HepG2 (cell line): ENCODE results near the gene DAB2IP. TPM values are rescaled to one million over a fixed set of nuclear protein-coding genes. Genes with fewer than 3 reads are reported as not detected.

Source experiments
- ATAC-seq: fragments of 200-7000 bp; cut with Tn5 transposase; 3 replicates; pipeline ENCODE4 v1.9.1; 2020; ENCODE audit warnings: mild to moderate bottlenecking, moderate library complexity
- BruUV-seq: library from RNA; stranded (reverse); fragments of 400-500 nt; replicated peaks from 2 replicates; lab custom pipeline; 2021; lab: Mats Ljungman, UMichigan
- CTCF ChIA-PET: fragments of 300-600 bp; formaldehyde crosslinking; extraction: SDS; loops from one replicate; lab custom pipeline; 2021; ENCODE audit warnings: low total read pairs, inconsistent platforms, low intra/inter-chr PET ratio; lab: Yijun Ruan, JAX
- POLR2A ChIA-PET: fragments of 350-600 bp; sonication (Branson Sonifier 250); formaldehyde crosslinking; loops from one replicate; lab custom pipeline; 2020; ENCODE audit warnings: antibody characterized with exemption, inconsistent platforms; lab: Yijun Ruan, JAX
- DNase-seq: peaks from one replicate; pipeline ENCODE4 v3.0.0-alpha.2; 2015; ENCODE audit warnings: low spot score
- FAIRE-seq: peaks from 3 replicates; lab custom pipeline; 2011; peaks lifted over from hg19 to GRCh38; lab: Jason Lieb, UNC
- H2AFZ ChIP-seq: one replicate; pipeline ENCODE4 v1.6.1; 2011; ENCODE audit warnings: low read length, inconsistent platforms
- H3K27ac ChIP-seq: fragments of 300-600 bp; 3 replicates; pipeline ENCODE4 v1.8.0; 2011; ENCODE audit warnings: mixed run types, mild to moderate bottlenecking, mixed read lengths, low read length, inconsistent platforms; ENCODE audit not compliant: insufficient read depth; ENCODE audit errors: extremely low read length
- H3K27me3 ChIP-seq, 2 experiments: fragments of 200-600 bp in 1 of 2; 2 replicates in 1 of 2; 3 replicates in 1 of 2; pipeline versions ENCODE4 v1.6.0 to v1.8.0; 2011; ENCODE audit warnings: low read length in 2 of 2, mild to moderate bottlenecking in 2 of 2, moderate library complexity in 2 of 2, inconsistent platforms in 1 of 2; ENCODE audit not compliant: insufficient read depth in 2 of 2, control insufficient read depth in 1 of 2
- H3K36me3 ChIP-seq, 2 experiments: fragments of 200-600 bp in 1 of 2; replicated peaks in 1 of 2; 2 replicates in 1 of 2; 3 replicates in 1 of 2; pipeline versions ENCODE4 v1.5.1 to v1.8.0; 2011; ENCODE audit warnings: low read length in 2 of 2, inconsistent platforms in 1 of 2; ENCODE audit not compliant: insufficient read depth in 2 of 2, control insufficient read depth in 1 of 2
- H3K4me1 ChIP-seq: 2 replicates; pipeline ENCODE4 v1.5.1; 2012; ENCODE audit warnings: low read length, inconsistent platforms; ENCODE audit not compliant: insufficient read depth
- H3K4me2 ChIP-seq: 2 replicates; pipeline ENCODE4 v1.6.0; 2011; ENCODE audit warnings: low read depth, low read length, inconsistent platforms
- H3K4me3 ChIP-seq, 3 experiments: fragments of 200-600 bp in 1 of 3; sonication (generic), shearing (Covaris generic) in 1 of 3; replicated peaks in 1 of 3; 2 replicates each; pipeline ENCODE4 v1.5.1; 2011 to 2016; ENCODE audit warnings: low read length in 3 of 3, inconsistent platforms in 2 of 3, low read depth in 2 of 3, mild to moderate bottlenecking in 2 of 3, control low read depth in 1 of 3, mixed read lengths in 1 of 3; ENCODE audit not compliant: insufficient read depth in 1 of 3
- H3K79me2 ChIP-seq: one replicate; pipeline ENCODE4 v1.6.1; 2011; ENCODE audit warnings: low read length, inconsistent platforms; ENCODE audit not compliant: insufficient read depth
- H3K9ac ChIP-seq: 2 replicates; pipeline ENCODE4 v1.6.0; 2011; ENCODE audit warnings: mild to moderate bottlenecking, low read depth, low read length, inconsistent platforms; ENCODE audit not compliant: insufficient read depth
- H3K9me3 ChIP-seq: 2 replicates; pipeline ENCODE4 v1.5.1; 2012; ENCODE audit warnings: mild to moderate bottlenecking, low read length
- H4K20me1 ChIP-seq: 2 replicates; pipeline ENCODE4 v1.6.0; 2011; ENCODE audit warnings: inconsistent platforms, mild to moderate bottlenecking, low read length, moderate library complexity; ENCODE audit not compliant: insufficient read depth
- ATF7 ChIP-seq, 2 experiments: fragments of 450-650 bp in 1 of 2; sonication (generic) in 1 of 2; formaldehyde crosslinking in 1 of 2; IDR thresholded peaks; 2 replicates each; pipeline versions ENCODE4 v1.4.0 to v1.6.1; 2016 to 2020; ENCODE audit warnings: antibody characterized with exemption in 1 of 2, mild to moderate bottlenecking in 1 of 2, missing genetic modification reagents in 1 of 2
- EZH2 ChIP-seq: conservative IDR thresholded peaks from 2 replicates; pipeline ENCODE4 v1.6.1; 2012; ENCODE audit warnings: mild to moderate bottlenecking, low read depth, low read length, moderate library complexity
- HNRNPL ChIP-seq: fragments of 200-400 bp; formaldehyde crosslinking; IDR thresholded peaks from 2 replicates; pipeline ENCODE4 v1.6.1; 2017; ENCODE audit warnings: mild to moderate bottlenecking, low read depth, low read length
- JUND ChIP-seq: sonication (generic); formaldehyde crosslinking; IDR thresholded peaks from 2 replicates; pipeline ENCODE4 v1.8.0; 2022; ENCODE audit warnings: mild to moderate bottlenecking, missing genetic modification reagents
- KLF12 ChIP-seq: sonication (generic); formaldehyde crosslinking; IDR thresholded peaks from 2 replicates; pipeline ENCODE4 v1.4.0; 2020; ENCODE audit warnings: missing genetic modification reagents, borderline replicate concordance
- KMT2B ChIP-seq: IDR thresholded peaks from 2 replicates; pipeline ENCODE4 v1.6.1; 2016; ENCODE audit warnings: missing genetic modification reagents, missing compliant biosample characterization
- MXD4 ChIP-seq: IDR thresholded peaks from 2 replicates; pipeline ENCODE4 v1.6.1; 2016; ENCODE audit warnings: mild to moderate bottlenecking, missing biosample characterization, missing genetic modification reagents
- PAX8 ChIP-seq: sonication (generic); formaldehyde crosslinking; IDR thresholded peaks from 2 replicates; pipeline ENCODE4 v1.8.0; 2022; ENCODE audit warnings: mild to moderate bottlenecking, missing genetic modification reagents, borderline replicate concordance
- PHF21A ChIP-seq: sonication (generic); formaldehyde crosslinking; IDR thresholded peaks from 2 replicates; pipeline ENCODE4 v1.5.0; 2020; ENCODE audit warnings: mild to moderate bottlenecking, missing genetic modification reagents
- TEAD2 ChIP-seq: sonication (generic); formaldehyde crosslinking; IDR thresholded peaks from 2 replicates; pipeline ENCODE4 v1.9.0; 2021; ENCODE audit warnings: missing genetic modification reagents
- ZBTB7B ChIP-seq: sonication (generic); formaldehyde crosslinking; IDR thresholded peaks from 2 replicates; pipeline ENCODE4 v1.4.0; 2020; ENCODE audit warnings: missing genetic modification reagents
- ZNF180 ChIP-seq: sonication (generic); formaldehyde crosslinking; IDR thresholded peaks from 2 replicates; pipeline ENCODE4 v1.4.0; 2020; ENCODE audit warnings: low read depth, missing genetic modification reagents, borderline replicate concordance
- ZNF781 ChIP-seq: sonication (generic); formaldehyde crosslinking; IDR thresholded peaks from 2 replicates; pipeline ENCODE4 v1.5.1; 2020; ENCODE audit warnings: borderline replicate concordance, mild to moderate bottlenecking, missing genetic modification reagents; ENCODE audit errors: not compliant biosample characterization
- ZNF788 ChIP-seq: sonication (generic); formaldehyde crosslinking; IDR thresholded peaks from 2 replicates; pipeline ENCODE4 v1.5.0; 2020; ENCODE audit warnings: mild to moderate bottlenecking, missing genetic modification reagents, borderline replicate concordance
- WGBS: methylation state at CpG from one replicate; pipeline ENCODE4 v1.1.6; 2017; ENCODE audit warnings: low lambda C conversion rate; 5-methylcytosine and 5-hydroxymethylcytosine counted together
- in situ Hi-C: cut with HindIII; loops from 2 replicates; pipeline ENCODE4 v1.10.0; 2017; ENCODE audit warnings: low pct_unique_long_range_greater_than_20kb; ENCODE audit not compliant: extremely low pct_ligation_motif_present
- intact Hi-C: fragments of 100-400 bp; cut with micrococcal nuclease; formaldehyde crosslinking; loops from one replicate; pipeline ENCODE4 v1.10.0; 2022; ENCODE audit not compliant: unreplicated experiment
- polyA plus RNA-seq, 8 experiments: library from polyadenylated mRNA; depleted of rRNA in 3 of 8; stranded (reverse) in 7 of 8; unstranded in 1 of 8; fragments of >200 nt; fragmentation: Illumina TruSeq in 4 of 8; extraction: Trizol in 4 of 8; gene quantifications; 2 replicates each; pipeline versions ENCODE4 v1.2.1 to v1.2.3, GENCODE V29; 2011 to 2016; ENCODE audit warnings: low read depth in 4 of 8, missing spikeins in 1 of 8, mixed read lengths in 1 of 8; ENCODE audit not compliant: insufficient read depth in 1 of 8
- total RNA-seq, 5 experiments: library from RNA; depleted of rRNA; stranded (reverse); fragments of >200 nt; fragmentation: Illumina TruSeq; extraction: Trizol; gene quantifications; 2 replicates each; pipeline ENCODE4 v1.2.3, GENCODE V29; 2016; ENCODE audit warnings: low read depth in 1 of 5
- TF ChIP-seq, protein P1 (sequence below): IDR thresholded peaks from 2 replicates; pipeline ENCODE4 v1.6.1; 2016; ENCODE audit warnings: low read depth, borderline replicate concordance
- TF ChIP-seq, protein P2 (sequence below): sonication (generic); formaldehyde crosslinking; IDR thresholded peaks from 2 replicates; pipeline ENCODE4 v1.8.0; 2022; ENCODE audit warnings: missing genetic modification reagents, mild to moderate bottlenecking, borderline replicate concordance

The DAB2IP gene
- total and polyA plus RNA-seq, 2 of the 13 experiments (the other 11 are each of a cell fraction or from before 2014, with no cell fraction given) = 25.3 to 37.9 TPM

DNA sequence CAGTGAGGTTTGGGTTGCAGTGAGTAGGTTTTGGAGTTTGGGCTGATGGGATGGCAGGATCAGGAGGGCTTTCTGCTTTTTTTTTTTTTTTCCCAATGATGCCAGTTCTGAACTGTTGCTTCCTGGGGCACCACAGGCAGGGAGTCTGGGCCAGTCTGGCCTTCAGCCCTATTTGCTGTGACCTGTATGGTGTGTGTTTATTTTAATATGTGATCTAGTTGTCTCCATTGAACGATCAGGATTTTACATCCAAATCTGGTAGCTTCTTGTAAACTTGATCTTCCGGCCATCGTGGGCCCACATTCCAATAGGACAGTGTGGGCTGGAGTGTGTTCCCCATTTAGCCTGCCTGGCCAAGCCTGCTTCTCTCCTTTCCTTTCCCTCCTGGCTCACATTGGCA is 25.8 kb upstream of the DAB2IP start (continued):
- no peak for TF ChIP-seq ZNF781 (CRISPR knock-in tag)
- no peak for TF ChIP-seq EZH2
- TF ChIP-seq KMT2B = no peak
- TF ChIP-seq, protein P1, sequence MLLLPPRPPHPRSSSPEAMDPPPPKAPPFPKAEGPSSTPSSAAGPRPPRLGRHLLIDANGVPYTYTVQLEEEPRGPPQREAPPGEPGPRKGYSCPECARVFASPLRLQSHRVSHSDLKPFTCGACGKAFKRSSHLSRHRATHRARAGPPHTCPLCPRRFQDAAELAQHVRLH = no peak
- no peak for TF ChIP-seq ZNF788 (CRISPR knock-in tag)
- TF ChIP-seq KLF12 (CRISPR knock-in tag) = no peak
- no peak for TF ChIP-seq ATF7 (IDR thresholded peaks at IDR 0.05)
- no peak for TF ChIP-seq ATF7 (CRISPR knock-in tag; IDR thresholded peaks at IDR 0.05)

DNA sequence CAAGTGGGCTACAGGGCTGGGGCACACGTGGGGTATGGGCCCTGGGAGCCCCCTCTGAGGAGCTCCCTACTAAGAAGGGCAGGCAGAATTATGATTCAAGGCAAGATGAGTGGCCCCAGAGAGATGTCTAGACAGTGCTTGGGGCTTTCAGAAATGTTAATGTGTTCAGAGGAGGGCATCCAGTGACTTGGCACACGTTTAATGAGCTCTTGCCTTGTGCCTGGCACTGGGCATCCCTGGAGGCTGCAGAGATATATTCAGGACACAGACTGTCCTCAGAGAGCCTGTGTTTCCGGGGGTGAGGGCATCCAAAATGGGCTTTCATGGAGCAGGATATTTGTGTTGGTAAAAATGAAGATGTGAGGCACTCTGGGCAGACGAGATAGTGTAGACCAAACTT is 25.4 kb upstream of the DAB2IP start:
- Histone ChIP-seq H3K4me2 (no peak overlapping the region), H2AFZ (no peak overlapping the region), H3K9ac (no peak overlapping the region), H3K79me2 (no peaks in the 10 kb centered on the region)
- no peak for FAIRE-seq
- TF ChIP-seq MXD4 (CRISPR knock-in tag) = no peak
- no peak for TF ChIP-seq PHF21A (CRISPR knock-in tag)
- no peak for TF ChIP-seq TEAD2 (CRISPR knock-in tag)
- no peak for TF ChIP-seq ZBTB7B (CRISPR knock-in tag)
- TF ChIP-seq HNRNPL = no peak
- TF ChIP-seq JUND (CRISPR knock-in tag) = no peak
- TF ChIP-seq, protein P2, sequence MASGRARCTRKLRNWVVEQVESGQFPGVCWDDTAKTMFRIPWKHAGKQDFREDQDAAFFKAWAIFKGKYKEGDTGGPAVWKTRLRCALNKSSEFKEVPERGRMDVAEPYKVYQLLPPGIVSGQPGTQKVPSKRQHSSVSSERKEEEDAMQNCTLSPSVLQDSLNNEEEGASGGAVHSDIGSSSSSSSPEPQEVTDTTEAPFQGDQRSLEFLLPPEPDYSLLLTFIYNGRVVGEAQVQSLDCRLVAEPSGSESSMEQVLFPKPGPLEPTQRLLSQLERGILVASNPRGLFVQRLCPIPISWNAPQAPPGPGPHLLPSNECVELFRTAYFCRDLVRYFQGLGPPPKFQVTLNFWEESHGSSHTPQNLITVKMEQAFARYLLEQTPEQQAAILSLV (CRISPR knock-in tag) = no peak
- no peak for TF ChIP-seq ZNF180 (CRISPR knock-in tag)
- TF ChIP-seq PAX8 = no peak
- TF ChIP-seq, all 625 proteins: peak for 0
- no peak overlapping the region for H3K27ac ChIP-seq
- CTCF ChIA-PET = no interaction called here
- 64% methylated on average over 4 of the region's 4 CpGs for WGBS
- intact Hi-C loops (no loop called here), in situ Hi-C loops (no loop called here)
- H3K4me3 ChIP-seq = no peak overlapping the region
- POLR2A ChIA-PET = no interaction called here
- DNase-seq (no peak), ATAC-seq (no peak)
- no peaks in the 10 kb centered on the region for H3K9me3 ChIP-seq
- no TSS peak for BruUV-seq
- H3K4me1 ChIP-seq = peaks cover 20% of the 10 kb centered on the region
- H3K36me3 ChIP-seq = no peaks in the 10 kb centered on the region
- H4K20me1 ChIP-seq = no peaks in the 10 kb centered on the region
- H3K27me3 ChIP-seq = no peaks in the 10 kb centered on the region
